HG03442 (cell line): Measurements from ENCODE around the gene PADI4.
"Not testable (repeated sequence)": the region's sequence is repeated elsewhere in the genome, so short reads cannot be mapped to it uniquely, and the experiment has no call there.

Experiments used
- ATAC-seq: cut with Tn5 transposase; IDR thresholded peaks from one replicate; pipeline ENCODE4 v1.9.1; 2021; ENCODE audit warnings: mild to moderate bottlenecking, moderate library complexity; ENCODE audit not compliant: unreplicated experiment

The PADI4 gene

GRCh38 chr1:17375651-17376050, 67.7 kb downstream of the PADI4 start:
- ATAC-seq, result no peak

- no peak for ATAC-seq
These were observed 69.4 kb downstream of the PADI4 start for GRCh38 chr1:17377325-17377953.

DNA sequence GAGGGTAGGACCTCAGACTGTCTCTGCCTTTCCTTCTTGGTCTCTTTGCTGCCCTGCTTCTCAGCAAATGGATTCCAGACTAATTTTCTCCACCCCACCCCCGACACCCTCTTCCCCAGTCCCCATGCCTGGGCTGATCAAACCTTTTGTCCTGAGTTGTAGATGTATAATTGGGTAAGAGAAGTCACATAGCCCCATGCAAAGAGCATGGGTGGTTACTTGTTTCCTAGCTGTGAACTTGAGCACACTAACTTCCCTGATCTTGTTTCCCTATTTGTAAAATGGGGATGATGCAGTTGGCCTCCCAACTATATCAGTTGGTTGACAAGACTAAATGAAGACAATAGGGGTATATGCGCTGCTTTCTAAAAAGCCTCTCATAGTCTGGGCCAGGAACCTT, 73.2 kb downstream of the PADI4 start:
- ATAC-seq, result no peak

DNA sequence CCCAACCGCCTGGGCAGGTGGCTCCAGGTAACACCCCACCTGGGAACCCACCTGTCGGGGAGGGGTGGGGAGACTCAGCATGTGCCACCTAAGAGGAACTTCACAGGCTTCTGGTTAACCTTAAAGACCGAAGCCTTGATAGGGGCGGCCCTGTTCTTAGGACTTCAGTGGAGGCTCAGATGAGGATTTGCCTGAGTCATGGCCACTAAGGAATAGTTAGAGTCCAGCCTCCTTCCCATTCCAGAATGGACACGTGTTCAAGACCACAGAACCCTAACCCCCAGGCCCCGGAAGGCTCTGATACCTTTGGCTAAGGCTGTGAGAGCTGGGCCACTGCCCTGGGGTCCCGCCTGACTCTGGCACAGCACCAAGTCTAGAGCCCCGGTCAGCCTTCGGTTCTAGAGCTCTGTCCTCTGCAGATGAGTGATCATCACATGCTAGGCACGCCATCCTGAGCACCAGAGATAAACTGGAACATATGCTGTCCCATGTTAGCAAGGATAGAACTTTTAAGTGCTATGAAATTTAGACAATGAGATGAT, 84.3 kb downstream of the PADI4 start:
- no peak for ATAC-seq

DNA sequence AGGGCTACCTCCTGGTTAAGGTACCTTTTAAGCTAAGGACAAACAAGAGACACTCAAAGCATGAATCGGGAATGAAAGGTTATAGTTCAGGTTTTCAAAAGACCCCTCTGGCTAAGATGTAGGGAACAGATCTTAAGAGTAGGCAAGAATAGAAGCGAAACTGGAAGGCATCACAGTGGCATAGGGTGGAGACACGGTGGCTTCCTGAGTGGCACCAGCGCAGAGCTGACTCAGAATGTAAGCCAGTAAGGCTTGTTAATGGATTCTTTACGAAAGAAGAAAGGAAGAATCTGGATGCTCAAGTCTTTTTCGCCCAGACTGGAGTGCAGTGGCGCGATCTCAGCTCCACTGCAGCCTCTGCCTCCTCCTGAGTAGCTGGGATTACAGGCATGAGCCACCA, 85.2 kb downstream of the PADI4 start:
- ATAC-seq, result no peak

DNA sequence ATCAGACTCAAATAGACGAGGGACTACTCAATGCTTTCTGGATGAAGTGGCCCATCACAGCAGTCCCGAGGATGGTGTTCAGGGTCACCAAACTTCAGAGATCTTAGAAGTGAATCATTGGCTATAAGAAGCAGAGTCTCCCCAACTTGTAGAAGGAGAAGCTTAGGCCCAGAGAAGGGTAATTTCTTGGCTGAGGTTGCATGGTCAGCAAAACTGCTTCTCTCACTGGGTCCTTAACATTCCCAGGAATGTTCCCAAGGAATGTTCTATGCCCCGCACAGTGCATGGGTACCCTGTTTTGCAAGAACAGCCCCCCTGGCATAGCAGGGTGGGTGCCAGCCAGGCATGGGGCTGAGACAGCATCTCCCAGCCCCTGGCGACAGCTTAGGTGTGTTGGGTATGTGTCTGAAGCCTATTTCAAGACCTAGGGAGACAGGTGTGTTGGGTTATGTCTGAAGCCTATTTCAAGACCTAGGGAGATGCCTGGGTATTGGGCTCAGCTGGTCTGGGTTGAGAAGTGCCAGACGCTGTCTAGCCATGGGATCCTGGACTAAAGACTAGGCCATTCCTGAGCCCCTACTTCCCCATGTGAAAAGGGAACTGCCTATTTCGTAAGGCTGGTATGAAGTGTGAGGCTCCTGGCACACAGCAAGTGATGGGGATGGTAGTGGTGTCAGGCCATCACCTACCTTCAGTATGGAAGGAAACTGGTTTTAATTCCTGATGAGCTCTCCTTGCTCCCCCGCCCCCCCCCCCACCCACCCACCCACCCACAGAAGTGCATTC, 90.1 kb downstream of the PADI4 start:
- ATAC-seq, result no peak

GRCh38 chr1:17400725-17401341, 92.8 kb downstream of the PADI4 start:
- ATAC-seq, result no peak

DNA sequence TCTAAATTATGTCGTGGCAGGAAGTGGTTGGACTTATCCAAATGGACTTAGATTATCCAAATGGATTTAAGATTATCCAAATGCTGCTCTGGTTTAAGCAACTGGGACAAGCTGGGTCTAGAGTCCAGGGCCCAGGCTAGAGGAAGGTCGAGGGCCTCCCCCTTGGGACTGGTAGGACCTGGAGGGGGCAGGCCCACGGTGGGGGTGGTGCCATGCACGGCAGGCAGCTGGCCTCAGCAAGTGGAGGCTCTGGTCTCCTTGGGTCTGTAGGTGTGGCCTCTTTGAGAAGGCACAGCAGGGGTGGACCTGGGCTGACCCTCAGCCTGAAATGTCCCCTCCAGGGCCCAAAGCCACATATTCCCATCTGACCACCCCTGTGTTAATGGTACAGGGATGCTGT, 93.8 kb downstream of the PADI4 start:
- ATAC-seq, result no peak

- ATAC-seq, result no peak
These were observed 95.1 kb downstream of the PADI4 start for GRCh38 chr1:17403081-17403480.

DNA sequence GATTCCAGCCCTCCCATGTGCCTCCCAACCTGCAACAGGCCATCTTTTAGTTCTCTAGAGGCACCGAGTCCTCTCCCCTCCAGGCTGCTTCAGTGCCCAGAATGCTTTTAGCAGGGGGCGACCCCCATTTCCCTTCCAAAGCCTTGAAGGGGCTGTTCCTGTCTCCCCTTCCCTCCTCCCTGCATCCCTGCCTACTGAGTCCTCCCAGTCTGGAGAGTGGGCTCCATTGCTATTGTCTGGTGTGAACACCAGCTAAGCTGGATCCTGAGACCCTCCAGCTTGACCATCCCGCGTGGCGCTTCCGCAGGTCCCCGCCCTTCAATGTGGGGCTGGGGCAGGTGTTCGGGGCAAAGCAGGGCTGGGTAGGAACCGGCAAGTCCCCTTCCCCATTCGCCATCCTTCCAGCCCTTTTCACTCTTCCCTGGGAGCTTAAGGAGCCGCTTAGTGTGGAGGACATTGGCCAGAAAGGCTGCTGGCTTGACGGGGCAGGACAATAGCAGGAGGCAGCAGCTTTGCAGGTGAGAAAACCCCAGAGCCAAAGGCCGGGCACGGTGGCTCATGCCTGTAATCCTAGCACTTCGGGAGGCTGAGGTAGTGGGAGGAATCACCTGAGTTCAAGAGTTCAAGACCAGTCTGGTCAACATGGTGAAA, 96.2 kb downstream of the PADI4 start:
- ATAC-seq, result no peak

GRCh38 chr1:17404820-17405219, 96.8 kb downstream of the PADI4 start:
- no peak for ATAC-seq

DNA sequence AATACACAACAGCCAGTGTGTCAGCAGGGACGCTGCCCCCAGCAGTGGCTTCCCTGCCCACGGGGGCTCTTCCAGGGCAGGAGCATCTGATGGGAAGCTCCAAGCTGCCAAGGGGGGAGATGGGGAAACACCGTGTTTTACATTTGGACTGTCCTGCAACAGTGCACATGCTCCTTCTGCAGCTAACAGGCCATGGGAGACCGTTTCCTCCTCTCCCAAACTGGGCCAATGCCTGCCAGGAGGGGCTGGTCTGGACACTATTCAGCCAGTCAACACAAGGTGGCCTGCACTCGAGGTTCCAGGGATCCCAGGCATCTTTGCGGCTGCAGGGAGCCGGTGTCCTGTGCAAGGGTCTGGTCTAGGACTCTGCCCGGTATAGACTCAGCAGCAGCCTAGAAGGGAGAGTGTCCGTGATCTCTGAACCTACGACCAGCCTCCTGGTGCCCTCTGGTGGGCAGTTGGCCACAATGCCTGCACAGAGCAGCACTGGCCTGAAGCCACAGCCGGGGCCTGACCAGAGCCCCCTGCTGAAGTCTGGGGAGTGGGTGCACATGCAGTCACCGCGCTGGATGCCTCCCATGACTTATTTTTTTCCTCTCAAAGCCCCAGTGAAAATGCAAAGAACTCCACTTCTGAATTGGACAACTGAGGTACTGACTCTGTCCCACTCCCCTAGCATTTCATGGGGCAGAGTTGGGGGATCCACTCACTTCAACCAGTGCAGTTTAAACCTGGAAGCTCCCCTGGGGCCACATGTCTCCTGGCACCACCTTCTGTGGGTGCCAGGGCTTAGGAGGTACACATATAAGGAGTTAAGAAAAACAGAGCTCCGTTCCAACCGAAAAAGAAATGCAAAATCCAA, 98.1 kb downstream of the PADI4 start:
- no peak for ATAC-seq

DNA sequence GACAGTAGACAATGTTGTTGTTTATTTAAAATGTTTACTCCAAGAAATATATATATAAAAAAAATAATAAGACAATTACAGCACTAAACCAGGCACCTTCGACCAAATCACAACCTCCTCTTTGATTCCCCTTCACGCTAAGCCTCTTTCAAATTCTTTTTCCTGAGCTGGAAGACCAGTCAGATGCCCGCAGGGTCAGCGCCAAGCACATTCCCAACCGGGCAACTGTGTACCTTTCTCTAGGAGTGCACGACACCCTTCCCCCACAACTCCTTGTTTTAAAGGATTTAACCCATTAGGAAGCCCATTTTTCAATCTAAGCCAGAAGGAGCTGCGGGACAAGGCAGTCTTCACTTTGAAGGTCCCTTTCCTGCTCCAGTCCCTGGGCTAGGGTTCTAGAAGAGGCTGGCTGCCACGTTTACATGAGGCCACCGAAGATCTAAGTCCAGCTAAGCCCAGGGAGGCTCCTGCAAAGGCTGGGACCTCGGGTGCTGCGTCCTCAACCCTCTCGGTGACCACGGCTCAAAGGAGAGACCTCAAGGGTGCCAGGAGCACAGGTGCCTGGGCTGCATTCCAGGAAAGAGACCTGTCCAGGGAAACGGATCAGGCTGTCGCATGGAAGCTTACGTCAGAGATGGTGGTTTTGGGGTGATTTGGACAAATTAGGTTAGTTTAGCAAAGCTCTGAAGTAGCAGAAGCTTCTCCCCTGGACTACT, 98.9 kb downstream of the PADI4 start:
- ATAC-seq, result not testable (repeated sequence)

DNA sequence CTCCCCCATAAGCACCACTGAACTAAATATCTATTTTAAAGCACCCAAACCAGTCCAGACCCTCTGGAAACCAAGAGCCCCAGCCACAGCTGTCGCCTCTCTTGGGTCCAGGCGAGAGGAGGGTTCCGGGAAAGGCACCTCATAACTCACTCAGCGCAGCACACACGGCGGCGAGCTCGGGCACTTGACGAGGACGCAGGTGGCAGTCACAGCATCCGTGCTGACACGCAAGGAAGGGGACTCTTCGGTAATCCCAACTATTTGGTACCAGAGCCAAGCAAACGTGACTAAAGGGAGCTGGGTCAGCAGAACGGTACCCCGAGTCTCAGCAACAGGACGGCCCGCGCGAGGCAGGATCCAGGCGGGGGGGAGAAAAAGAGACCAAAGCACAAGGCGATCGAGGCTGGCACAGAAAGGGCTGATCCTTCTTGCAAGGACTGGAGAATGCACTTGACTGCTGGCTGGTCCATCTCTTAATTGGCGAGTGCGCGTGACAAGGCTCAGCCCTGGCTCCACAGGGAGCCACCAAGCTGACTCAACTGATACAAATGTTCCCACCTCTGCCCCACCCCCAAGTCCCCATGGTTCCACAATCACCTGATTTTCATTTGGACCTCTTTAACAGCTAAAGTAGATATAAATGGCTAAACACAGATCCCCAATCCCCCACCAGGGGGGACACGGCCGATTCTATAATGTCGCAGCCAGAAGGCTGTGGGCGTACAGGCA, 100.0 kb downstream of the PADI4 start:
- not testable (repeated sequence) for ATAC-seq

GRCh38 chr1:17409391-17409811, 101.4 kb downstream of the PADI4 start:
- ATAC-seq, result no peak

DNA sequence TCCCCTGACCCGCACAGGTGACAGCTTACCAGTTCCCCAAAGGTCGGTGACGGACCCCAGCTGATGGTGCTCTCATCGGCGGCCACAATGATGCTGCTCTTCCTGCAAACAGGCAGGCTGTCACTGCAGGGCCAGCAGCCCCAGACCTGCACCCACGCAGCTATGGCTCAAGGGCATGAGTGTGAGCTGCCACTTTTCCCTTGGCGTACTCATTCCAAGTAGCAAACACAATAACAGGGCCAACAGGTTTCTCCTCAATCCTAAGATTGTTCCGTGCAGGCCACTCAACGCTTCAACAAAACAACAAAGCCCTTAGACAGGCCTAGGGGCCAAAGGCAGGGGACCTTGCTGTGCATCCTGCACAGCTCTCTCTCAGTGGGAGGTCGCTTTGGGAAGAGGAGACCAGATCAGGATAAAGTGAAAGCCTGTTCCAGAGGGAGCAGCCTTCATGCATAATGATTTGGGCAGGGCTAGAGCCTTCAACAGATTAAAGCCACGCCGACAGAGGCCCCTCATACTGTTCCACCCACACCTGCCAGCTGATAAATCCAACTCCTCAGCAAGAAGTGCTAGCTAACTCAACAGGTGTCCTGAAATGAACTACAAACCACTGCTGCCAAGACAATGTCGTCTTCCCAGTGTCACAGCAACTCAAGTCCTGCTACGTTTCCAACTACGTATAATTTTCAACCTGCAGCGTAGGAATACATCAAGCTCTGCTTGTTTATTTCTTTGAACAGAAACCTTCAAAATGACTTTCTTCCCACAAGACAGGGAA, 104.3 kb downstream of the PADI4 start:
- no peak for ATAC-seq
